SH-SY5Y (cell line): ENCODE results near the gene ERAP2.

ENCODE experiments used
- GATA2 ChIP-seq: IDR thresholded peaks from 2 replicates; pipeline ENCODE4 v1.6.1; 2011; ENCODE audit warnings: mild to moderate bottlenecking, low read depth, low read length
- GATA3 ChIP-seq: IDR thresholded peaks from 2 replicates; pipeline ENCODE4 v1.6.1; 2011; ENCODE audit warnings: low read depth, mild to moderate bottlenecking, low read length, moderate library complexity

Gene ERAP2

GRCh38 chr5:96871686-96872085, 4.6 kb upstream of the ERAP2 start:
- TF ChIP-seq GATA2 = no peak
- TF ChIP-seq GATA3 = no peak

GRCh38 chr5:96873449-96873848, 2.9 kb upstream of the ERAP2 start:
- TF ChIP-seq GATA3 (no peak), GATA2 (no peak)

GRCh38 chr5:96874631-96875030, 1.7 kb upstream of the ERAP2 start:
- TF ChIP-seq GATA3 = no peak
- TF ChIP-seq GATA2 = no peak

GRCh38 chr5:96875791-96876291, 459 bp upstream of the ERAP2 start:
- no peak; the same call in 1 of the 2 replicates for TF ChIP-seq GATA2
- TF ChIP-seq GATA3 = no peak

DNA sequence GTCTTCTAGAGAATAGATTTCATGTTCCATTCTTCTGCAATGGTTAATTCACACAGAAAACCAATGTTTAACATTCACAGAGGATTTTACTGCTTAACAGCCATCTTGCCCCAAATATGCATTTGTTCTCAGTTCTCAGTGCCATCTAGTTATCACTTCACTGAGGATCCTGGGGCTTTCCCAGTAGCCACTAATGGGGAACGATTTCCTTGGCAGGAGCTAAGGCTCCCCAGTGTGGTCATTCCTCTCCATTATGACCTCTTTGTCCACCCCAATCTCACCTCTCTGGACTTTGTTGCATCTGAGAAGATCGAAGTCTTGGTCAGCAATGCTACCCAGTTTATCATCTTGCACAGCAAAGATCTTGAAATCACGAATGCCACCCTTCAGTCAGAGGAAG, 3.4 kb downstream of the ERAP2 start:
- TF ChIP-seq GATA2 = no peak
- no peak for TF ChIP-seq GATA3

GRCh38 chr5:96880444-96881164, 4.3 kb downstream of the ERAP2 start:
- no peak for TF ChIP-seq GATA2
- TF ChIP-seq GATA3 = no peak

DNA sequence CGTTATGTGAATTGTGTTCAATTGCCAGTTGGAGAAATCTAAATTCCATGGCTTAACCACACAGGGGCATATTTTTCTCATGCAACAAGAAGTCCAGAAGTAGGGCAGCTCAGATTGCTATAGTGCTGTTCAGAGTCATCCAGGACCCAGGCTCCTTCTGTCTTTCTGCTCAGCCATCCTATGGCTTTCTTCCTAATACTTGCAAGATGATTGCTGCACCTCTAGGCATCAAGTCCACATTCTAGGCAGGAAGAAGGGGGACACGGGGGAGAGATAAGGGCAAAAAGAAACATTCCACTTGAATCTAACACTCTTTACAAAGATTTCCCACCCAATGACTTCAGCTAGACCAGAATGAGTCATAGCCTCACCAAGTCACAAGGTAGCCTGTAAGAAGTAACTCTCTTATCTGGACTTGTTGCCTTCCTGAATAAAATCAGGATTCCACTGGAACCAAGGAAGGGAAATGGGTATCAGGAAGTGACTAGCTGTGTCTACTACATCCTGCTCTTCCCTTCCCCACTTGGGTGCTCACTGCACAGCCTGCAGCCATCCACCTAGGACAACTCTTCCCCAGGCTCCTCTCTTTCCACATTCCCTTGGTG, 5.3 kb downstream of the ERAP2 start:
- no peak for TF ChIP-seq GATA2
- TF ChIP-seq GATA3 = no peak

- TF ChIP-seq GATA3 (no peak), GATA2 (no peak)
These were observed 7.6 kb downstream of the ERAP2 start for GRCh38 chr5:96883871-96884270.

GRCh38 chr5:96884995-96885394, 8.7 kb downstream of the ERAP2 start:
- TF ChIP-seq GATA3 (no peak), GATA2 (no peak)

- no peak for TF ChIP-seq GATA2
- no peak for TF ChIP-seq GATA3
These were observed 9.4 kb downstream of the ERAP2 start for GRCh38 chr5:96885518-96886338.

- TF ChIP-seq GATA2 (no peak), GATA3 (no peak)
These were observed 17.0 kb downstream of the ERAP2 start for GRCh38 chr5:96893342-96893741.

GRCh38 chr5:96896276-96896675, 20.0 kb downstream of the ERAP2 start:
- TF ChIP-seq GATA2 = no peak
- TF ChIP-seq GATA3 = no peak

DNA sequence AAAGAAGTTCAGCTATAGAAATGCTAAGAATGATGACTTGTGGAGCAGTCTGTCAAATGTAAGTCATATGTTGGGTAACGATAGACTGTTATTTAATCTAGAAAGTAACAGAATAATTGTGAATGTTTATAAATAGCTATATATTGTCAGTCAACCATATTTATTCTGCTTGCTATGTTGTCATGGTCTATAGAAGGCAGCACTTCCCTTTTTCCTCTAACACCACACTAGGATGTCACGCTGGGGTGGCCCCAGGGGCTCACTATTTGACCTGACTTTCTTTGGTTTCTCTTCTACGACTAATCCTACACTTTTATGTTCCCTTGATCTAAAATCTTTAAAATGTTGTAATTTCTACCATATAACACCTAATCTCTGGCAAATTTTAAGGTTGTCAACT, 20.5 kb downstream of the ERAP2 start:
- no peak for TF ChIP-seq GATA3
- TF ChIP-seq GATA2 = no peak

DNA sequence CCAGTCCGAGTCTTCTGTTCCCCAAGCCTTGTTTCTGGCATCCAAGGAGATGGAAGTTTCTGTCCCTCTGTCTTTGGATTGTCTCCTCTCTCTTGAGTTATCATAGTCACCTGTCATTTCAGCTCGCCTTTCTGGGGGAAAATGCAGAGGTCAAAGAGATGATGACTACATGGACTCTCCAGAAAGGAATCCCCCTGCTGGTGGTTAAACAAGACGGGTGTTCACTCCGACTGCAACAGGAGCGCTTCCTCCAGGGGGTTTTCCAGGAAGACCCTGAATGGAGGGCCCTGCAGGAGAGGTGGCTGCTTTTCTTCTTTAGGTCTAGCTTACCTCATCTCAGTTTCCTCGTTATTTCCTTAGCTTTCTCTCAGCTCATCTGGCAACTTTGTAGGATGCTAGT, 25.1 kb downstream of the ERAP2 start:
- TF ChIP-seq GATA2 = no peak
- TF ChIP-seq GATA3 = no peak

DNA sequence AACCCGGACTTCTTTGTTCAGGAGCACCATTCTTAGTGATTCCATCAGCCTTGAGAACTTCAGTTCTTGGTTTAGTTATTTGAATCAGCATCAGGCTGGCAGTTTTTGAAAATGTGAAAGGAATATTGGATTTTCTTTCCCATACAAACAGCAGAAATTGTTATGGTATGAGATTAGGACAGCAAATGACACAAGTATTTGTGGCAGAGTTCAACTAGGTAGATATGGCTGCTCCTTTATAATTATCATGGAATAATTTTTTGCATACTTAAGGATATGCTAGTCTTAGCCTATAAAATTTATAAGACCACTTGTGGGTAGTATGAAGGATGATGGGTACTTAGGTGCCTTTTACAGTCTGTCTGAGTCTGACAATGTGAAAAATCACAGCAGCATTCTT, 25.5 kb downstream of the ERAP2 start:
- TF ChIP-seq GATA3 = no peak
- TF ChIP-seq GATA2 = no peak
